Ovary (tissue), 3 donors: ENCODE results near the gene OR6N2.

Experiments
- EP300 ChIP-seq: sonication (generic); formaldehyde crosslinking; IDR thresholded peaks from one replicate; pipeline ENCODE4 v1.6.1; 2017; ENCODE audit warnings: antibody characterized with exemption
- POLR2A ChIP-seq: fragments of 450-650 bp; IDR thresholded peaks from one replicate; pipeline ENCODE4 v1.6.1; 2017; ENCODE audit warnings: antibody characterized with exemption, mild to moderate bottlenecking, moderate library complexity
- TF ChIP-seq, protein P1 (sequence below), 3 donors: fragments of 450-650 bp in 2 of 3; fragments of 200-600 bp in 1 of 3; IDR thresholded peaks; one replicate each; pipeline versions ENCODE4 v1.5.1 to v1.8.0; 2016 to 2022; ENCODE audit warnings: antibody characterized with exemption in 3 of 3, mild to moderate bottlenecking in 1 of 3
- donor health status: DM: no; HTN: no; CAD: no.

DNA sequence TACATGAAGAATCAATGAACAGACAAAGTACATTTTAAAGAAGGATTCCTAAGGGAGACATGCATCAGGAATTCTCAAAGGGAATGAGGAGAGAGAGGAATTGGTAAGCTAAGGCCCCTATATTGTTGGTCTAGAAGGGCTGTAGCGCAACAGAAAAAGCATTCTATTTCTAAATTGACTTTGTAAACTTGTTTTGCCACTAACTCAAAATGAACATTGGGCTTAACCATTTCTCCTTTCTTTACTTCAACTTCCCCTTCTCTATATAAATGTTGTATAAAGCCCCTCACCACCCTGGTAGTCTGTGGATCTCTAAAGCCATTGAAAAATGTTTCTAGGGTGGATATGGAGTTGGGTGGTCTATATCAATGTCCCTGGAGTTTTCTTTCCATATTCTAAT lies 20.4 kb upstream of the OR6N2 start:
- TF ChIP-seq, protein P1, sequence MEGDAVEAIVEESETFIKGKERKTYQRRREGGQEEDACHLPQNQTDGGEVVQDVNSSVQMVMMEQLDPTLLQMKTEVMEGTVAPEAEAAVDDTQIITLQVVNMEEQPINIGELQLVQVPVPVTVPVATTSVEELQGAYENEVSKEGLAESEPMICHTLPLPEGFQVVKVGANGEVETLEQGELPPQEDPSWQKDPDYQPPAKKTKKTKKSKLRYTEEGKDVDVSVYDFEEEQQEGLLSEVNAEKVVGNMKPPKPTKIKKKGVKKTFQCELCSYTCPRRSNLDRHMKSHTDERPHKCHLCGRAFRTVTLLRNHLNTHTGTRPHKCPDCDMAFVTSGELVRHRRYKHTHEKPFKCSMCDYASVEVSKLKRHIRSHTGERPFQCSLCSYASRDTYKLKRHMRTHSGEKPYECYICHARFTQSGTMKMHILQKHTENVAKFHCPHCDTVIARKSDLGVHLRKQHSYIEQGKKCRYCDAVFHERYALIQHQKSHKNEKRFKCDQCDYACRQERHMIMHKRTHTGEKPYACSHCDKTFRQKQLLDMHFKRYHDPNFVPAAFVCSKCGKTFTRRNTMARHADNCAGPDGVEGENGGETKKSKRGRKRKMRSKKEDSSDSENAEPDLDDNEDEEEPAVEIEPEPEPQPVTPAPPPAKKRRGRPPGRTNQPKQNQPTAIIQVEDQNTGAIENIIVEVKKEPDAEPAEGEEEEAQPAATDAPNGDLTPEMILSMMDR (IDR thresholded peaks at IDR 0.05), result no peak
- TF ChIP-seq POLR2A (no peak), EP300 (no peak)
